ENCODE data around the gene CEBPB. TPM values are rescaled to one million over a fixed set of nuclear protein-coding genes. Genes with fewer than 3 reads are reported as not detected.
"Not testable (repeated sequence)": the region's sequence is repeated elsewhere in the genome, so short reads cannot be mapped to it uniquely, and the experiment has no call there.

CEBPB gene
- total and polyA plus RNA-seq, 4 donors = 5.3 to 8.3 (median 5.5) TPM

DNA sequence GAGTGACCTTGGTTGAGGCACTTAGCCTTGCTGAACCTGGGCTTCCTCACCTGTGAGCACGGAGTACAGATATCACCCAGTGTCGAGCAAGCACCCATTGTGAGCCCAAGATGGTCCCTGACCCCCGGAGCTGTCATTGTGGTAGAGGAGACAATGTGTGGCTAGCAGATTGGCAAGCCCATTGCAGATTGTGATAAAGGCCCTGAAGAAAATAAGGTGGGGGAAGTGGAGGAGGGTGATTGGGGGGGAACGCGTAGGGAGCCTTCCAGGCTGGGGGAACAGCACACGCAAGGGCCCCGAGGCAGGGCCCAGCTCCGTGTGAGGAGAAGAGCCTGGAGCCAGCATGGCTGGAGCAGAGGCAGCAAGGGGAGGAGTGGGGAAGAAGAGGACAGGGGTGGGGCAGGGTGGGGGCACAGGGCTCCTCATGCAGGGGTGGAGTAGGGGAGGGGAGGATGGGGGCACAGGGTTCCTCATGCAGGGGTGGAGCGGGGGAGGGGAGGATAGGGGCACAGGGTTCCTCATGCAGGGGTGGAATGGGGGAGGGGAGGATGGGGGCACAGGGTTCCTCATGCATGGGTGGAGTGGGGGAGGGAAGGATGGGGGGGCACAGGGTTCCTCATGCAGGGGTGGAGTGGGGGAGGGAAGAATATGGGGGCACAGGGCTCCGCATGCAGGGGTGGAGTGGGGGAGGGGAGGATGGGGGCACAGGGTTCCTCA, 7.0 kb downstream of the CEBPB start:
- WGBS (ENCODE audit: insufficient coverage) = 75% methylated on average over 8 of the region's 10 CpGs
- H3K4me1 ChIP-seq (ENCODE audit: control insufficient read depth, insufficient read depth, low read length) = peaks cover 23% of the 10 kb centered on the region
- H3K36me3 ChIP-seq (ENCODE audit: control insufficient read depth, insufficient read depth, low read length) = peaks cover 2% of the 10 kb centered on the region
- DNase-seq (ENCODE audit: low read depth in 4 of 6, low spot score in 6 of 6) = no peak
- no peak overlapping the region for H3K27ac ChIP-seq (ENCODE audit: low read depth, low read length)
- H3K9me3 ChIP-seq (ENCODE audit: control insufficient read depth, insufficient read depth, low read length) = peaks cover under 1% of the 10 kb centered on the region
- H3K4me3 ChIP-seq (ENCODE audit: low read depth, low read length) = no peak overlapping the region
- H3K27me3 ChIP-seq (ENCODE audit: control insufficient read depth, insufficient read depth, low read length) = peaks cover 26% of the 10 kb centered on the region

DNA sequence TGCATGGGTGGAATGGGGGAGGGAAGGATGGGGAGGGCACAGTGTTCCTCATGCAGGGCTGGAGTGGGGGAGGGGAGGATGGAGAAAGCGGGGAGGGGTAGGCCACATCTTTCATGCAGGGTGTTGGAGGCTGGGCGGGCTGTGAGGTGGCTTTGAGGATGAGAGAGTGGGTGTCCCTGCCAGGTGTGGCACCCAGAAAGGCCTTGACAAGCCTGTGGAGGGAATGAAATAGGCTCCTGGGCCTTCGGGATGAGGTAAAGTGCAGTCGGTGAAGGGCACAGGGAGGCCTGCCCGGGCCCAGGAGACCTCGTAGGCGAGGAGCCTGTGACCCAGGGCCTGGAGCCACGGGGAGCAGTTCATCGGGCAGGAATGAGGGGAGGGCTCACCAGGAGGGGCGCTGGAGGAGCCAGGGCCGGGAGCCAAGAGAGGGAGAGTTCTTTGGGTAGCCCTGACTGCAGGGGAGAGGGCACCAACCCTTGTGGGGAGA, 7.6 kb downstream of the CEBPB start:
- H3K9me3 ChIP-seq (ENCODE audit: control insufficient read depth, insufficient read depth, low read length) = peaks cover 5% of the 10 kb centered on the region
- H3K4me3 ChIP-seq (ENCODE audit: low read depth, low read length) = no peak overlapping the region
- no peak overlapping the region for H3K27ac ChIP-seq (ENCODE audit: low read depth, low read length)
- 47% methylated on average over 11 of the region's 11 CpGs for WGBS (ENCODE audit: insufficient coverage)
- peaks cover 17% of the 10 kb centered on the region for H3K4me1 ChIP-seq (ENCODE audit: control insufficient read depth, insufficient read depth, low read length)
- peaks cover 20% of the 10 kb centered on the region for H3K27me3 ChIP-seq (ENCODE audit: control insufficient read depth, insufficient read depth, low read length)
- H3K36me3 ChIP-seq (ENCODE audit: control insufficient read depth, insufficient read depth, low read length) = peaks cover 2% of the 10 kb centered on the region
- DNase-seq (ENCODE audit: low read depth in 4 of 6, low spot score in 6 of 6) = no peak

DNA sequence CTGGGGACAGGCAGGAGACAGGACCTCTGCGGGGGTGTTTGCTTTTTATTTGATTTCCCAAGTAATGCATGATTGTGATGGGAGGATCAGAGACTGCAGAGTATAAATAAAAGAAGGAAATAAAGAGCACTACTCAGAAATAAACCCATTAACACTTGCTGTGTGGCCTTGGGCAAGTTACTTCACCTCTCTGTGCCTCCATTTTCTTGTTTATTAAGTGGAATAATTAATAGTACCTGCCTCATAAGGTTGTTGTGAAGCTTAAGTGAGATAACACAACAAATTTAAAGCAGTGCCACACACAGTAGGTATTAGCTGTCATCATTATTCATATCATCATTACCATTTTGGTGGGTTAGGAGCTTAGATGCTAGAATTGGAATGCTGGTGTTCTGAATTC, 8.1 kb downstream of the CEBPB start:
- H3K36me3 ChIP-seq (ENCODE audit: control insufficient read depth, insufficient read depth, low read length) = peaks cover 2% of the 10 kb centered on the region
- no peak overlapping the region for H3K27ac ChIP-seq (ENCODE audit: low read depth, low read length)
- peaks cover 15% of the 10 kb centered on the region for H3K27me3 ChIP-seq (ENCODE audit: control insufficient read depth, insufficient read depth, low read length)
- H3K4me1 ChIP-seq (ENCODE audit: control insufficient read depth, insufficient read depth, low read length) = peaks cover 12% of the 10 kb centered on the region
- no peak overlapping the region for H3K4me3 ChIP-seq (ENCODE audit: low read depth, low read length)
- DNase-seq (ENCODE audit: low read depth in 4 of 6, low spot score in 6 of 6) = no peak
- peaks cover 8% of the 10 kb centered on the region for H3K9me3 ChIP-seq (ENCODE audit: control insufficient read depth, insufficient read depth, low read length)
- 67% methylated on average over 1 of the region's 1 CpG for WGBS (ENCODE audit: insufficient coverage)

DNA sequence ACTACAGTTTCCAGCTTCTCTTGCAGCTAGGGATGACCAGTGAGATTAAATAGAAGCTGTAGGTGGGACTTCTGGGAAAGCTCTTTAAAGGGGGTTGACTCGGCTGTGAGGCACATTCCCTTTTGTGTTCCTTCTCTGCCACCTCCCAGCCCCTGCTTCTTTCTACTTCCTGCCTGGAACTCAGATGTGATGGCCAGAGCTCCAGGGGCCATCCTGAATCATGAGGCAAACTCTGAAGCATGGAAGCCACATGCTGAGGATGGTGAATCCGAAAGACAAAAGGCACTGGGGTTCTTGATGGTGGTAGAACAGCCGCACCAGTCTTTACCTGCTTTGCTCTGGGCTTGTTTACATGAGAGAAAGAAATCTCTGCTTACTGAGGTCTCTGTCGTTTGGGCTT, 9.1 kb downstream of the CEBPB start:
- Histone ChIP-seq H3K9me3 (ENCODE audit: control insufficient read depth, insufficient read depth, low read length) (peaks cover 13% of the 10 kb centered on the region), H3K36me3 (ENCODE audit: control insufficient read depth, insufficient read depth, low read length) (no peaks in the 10 kb centered on the region), H3K4me3 (ENCODE audit: low read depth, low read length) (no peak overlapping the region), H3K4me1 (ENCODE audit: control insufficient read depth, insufficient read depth, low read length) (peaks cover 4% of the 10 kb centered on the region), H3K27me3 (ENCODE audit: control insufficient read depth, insufficient read depth, low read length) (peaks cover 6% of the 10 kb centered on the region), H3K27ac (ENCODE audit: low read depth, low read length) (no peak overlapping the region)
- DNase-seq (ENCODE audit: low read depth in 4 of 6, low spot score in 6 of 6) = no peak
- 81% methylated on average over 3 of the region's 4 CpGs for WGBS (ENCODE audit: insufficient coverage)

DNA sequence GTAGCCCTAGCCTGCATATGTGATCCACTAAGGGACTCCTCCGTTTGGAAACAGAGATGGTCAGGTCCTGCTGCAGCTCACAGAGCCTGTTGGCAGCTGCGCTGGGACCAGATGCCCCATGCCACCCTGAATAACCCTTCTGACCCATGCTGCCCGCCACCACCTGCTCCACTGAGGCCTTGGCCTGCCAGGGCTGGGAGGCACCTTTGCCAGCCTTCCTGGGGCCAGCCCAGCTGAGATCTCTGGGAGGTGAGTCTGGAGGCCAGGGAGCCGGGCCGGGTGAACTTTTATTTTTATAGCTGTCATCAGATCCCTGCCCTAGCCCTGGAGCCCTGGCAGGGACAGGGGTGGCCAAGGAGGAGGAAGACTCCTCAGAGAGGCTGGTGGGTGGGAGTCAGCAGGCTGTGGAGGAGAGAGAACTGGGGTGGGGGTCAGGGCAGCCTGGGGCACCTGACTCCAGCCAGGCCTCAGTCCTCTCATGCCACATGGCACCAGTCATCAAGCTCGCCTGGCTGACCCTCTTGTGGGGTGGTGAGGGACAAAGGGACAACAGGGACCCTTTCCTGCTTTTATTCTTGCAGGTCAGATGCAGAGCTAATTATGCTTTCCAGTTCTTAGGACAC, 10.0 kb downstream of the CEBPB start:
- Histone ChIP-seq H3K27ac (ENCODE audit: low read depth, low read length) (no peak overlapping the region), H3K9me3 (ENCODE audit: control insufficient read depth, insufficient read depth, low read length) (peaks cover 13% of the 10 kb centered on the region), H3K27me3 (ENCODE audit: control insufficient read depth, insufficient read depth, low read length) (peaks cover 3% of the 10 kb centered on the region), H3K4me1 (ENCODE audit: control insufficient read depth, insufficient read depth, low read length) (peaks cover 4% of the 10 kb centered on the region), H3K4me3 (ENCODE audit: low read depth, low read length) (no peak overlapping the region), H3K36me3 (ENCODE audit: control insufficient read depth, insufficient read depth, low read length) (no peaks in the 10 kb centered on the region)
- 81% methylated on average over 6 of the region's 6 CpGs for WGBS (ENCODE audit: insufficient coverage)
- DNase-seq (ENCODE audit: low read depth in 4 of 6, low spot score in 6 of 6) = no peak

DNA sequence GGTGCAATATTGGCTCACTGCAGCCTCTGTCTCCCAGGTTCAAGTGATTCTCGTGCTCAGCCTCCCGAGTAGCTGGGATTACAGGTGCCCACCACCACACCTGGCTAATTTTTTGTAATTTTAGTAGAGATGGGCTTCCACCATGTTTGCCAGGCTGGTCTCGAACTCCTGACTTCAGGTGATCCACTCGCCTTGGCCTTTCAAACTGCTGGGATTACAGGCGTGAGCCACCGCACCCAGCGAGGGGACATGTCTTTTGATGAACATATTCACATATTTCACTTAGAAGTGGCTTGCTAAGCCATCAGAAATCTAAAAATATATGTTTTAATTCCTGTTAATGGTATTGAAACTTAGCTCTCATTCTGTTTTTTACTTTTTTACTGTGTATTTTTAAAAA, 11.1 kb downstream of the CEBPB start:
- H3K36me3 ChIP-seq (ENCODE audit: control insufficient read depth, insufficient read depth, low read length); H3K4me3 ChIP-seq (ENCODE audit: low read depth, low read length); H3K27ac ChIP-seq (ENCODE audit: low read depth, low read length); H3K4me1 ChIP-seq (ENCODE audit: control insufficient read depth, insufficient read depth, low read length); DNase-seq (ENCODE audit: low read depth in 4 of 6, low spot score in 6 of 6); H3K27me3 ChIP-seq (ENCODE audit: control insufficient read depth, insufficient read depth, low read length): not testable (repeated sequence)
- 87% methylated on average over 3 of the region's 7 CpGs for WGBS (ENCODE audit: insufficient coverage)
- H3K9me3 ChIP-seq (ENCODE audit: control insufficient read depth, insufficient read depth, low read length) = peaks cover 13% of the 10 kb centered on the region

DNA sequence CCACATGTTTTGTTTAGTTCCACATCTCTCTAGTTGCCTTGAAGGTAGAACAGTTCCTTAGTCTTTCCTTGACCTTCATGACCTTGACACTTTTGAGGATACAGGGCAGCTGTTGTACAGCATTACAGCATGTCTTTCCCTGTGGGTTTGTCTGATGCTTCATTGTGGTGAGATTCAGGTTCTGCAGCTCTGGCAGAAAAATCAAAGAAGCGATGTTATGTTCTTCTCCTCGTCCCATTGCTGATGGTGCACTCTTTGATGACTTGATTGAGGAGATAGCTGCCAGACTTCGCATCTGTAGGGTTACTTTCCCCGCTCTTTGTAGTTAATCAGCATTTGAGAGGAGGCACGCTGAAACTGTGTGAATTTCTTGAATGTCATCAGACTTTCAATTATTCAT, 12.0 kb downstream of the CEBPB start:
- WGBS (ENCODE audit: insufficient coverage) = no CpG with 5 or more reads among the region's 5 CpGs
- H3K36me3 ChIP-seq (ENCODE audit: control insufficient read depth, insufficient read depth, low read length) = no peaks in the 10 kb centered on the region
- H3K4me1 ChIP-seq (ENCODE audit: control insufficient read depth, insufficient read depth, low read length) = peaks cover 4% of the 10 kb centered on the region
- no peaks in the 10 kb centered on the region for H3K27me3 ChIP-seq (ENCODE audit: control insufficient read depth, insufficient read depth, low read length)
- H3K4me3 ChIP-seq (ENCODE audit: low read depth, low read length) = no peak overlapping the region
- no peak for DNase-seq (ENCODE audit: low read depth in 4 of 6, low spot score in 6 of 6)
- no peak overlapping the region for H3K27ac ChIP-seq (ENCODE audit: low read depth, low read length)
- H3K9me3 ChIP-seq (ENCODE audit: control insufficient read depth, insufficient read depth, low read length) = peaks cover 13% of the 10 kb centered on the region

DNA sequence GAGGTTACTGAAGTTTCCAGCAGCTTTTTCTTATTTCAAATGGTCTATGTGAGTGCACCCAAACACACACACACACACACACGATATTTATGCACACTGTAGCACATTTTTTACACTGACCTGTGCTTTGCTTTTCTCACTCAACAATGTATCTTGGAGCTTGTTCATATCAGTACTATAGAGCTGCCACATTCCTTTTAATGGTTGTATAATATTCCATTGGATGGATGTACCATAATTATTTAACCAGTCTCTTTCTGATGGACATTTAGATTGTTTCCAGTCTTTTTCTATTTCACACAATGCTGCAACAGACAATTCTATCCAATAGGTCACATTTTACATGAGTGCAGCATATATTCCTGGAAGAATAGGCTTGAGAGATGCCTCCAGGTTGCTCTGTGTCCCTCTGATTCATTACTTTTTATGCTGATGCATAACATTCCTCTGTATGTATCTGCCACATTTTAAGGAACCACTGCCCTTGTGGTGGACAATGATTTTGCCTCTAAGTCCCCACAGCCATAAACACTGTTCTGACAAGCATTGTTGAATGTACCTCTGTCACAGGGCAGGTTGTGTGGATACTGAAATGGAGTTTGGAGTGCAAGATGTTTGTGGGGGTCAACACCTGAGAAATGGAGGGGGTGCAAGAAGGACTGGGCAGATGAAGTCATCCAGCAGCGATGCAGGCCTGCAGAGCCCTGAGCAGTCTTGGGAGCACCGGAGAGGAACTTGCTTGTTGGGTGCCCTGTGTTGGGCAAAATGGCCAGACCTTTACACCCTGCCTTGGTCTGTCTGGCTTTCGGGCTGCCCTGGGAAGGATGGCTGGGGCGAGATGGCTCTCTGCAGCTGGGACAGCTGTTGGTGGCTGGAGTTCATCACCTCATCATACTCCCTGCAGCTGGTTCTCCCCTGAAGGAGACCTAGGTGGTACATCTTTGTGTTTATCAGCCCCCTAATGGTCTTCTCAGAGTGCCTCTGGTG, 13.6 kb downstream of the CEBPB start:
- WGBS (ENCODE audit: insufficient coverage) = 83% methylated on average over 4 of the region's 5 CpGs

DNA sequence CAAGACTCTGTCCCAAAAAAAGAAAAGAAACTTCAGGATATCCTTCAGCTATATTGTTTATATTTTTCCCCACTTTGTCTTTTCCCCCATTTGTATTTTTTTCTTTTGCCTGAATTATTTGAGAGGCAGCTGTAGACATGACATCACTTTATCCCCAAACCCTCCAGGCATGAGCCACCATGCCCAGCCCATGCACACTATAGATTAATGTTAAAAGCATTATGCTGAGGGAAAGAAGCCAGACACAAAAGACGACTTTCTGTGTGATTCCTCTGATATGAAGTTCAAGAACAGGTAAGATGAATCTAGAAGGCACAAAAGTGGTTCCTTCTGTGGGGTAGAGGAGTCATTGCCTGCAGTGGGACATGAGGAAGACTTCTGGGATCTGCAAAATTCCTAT, 16.4 kb downstream of the CEBPB start:
- Histone ChIP-seq H3K9me3 (ENCODE audit: control insufficient read depth, insufficient read depth, low read length) (peaks cover 13% of the 10 kb centered on the region), H3K36me3 (ENCODE audit: control insufficient read depth, insufficient read depth, low read length) (no peaks in the 10 kb centered on the region), H3K4me1 (ENCODE audit: control insufficient read depth, insufficient read depth, low read length) (no peaks in the 10 kb centered on the region), H3K27me3 (ENCODE audit: control insufficient read depth, insufficient read depth, low read length) (no peaks in the 10 kb centered on the region), H3K4me3 (ENCODE audit: low read depth, low read length) (no peak overlapping the region), H3K27ac (ENCODE audit: low read depth, low read length) (no peak overlapping the region)
- no peak for DNase-seq (ENCODE audit: low read depth in 4 of 6, low spot score in 6 of 6)
- WGBS (ENCODE audit: insufficient coverage) = 78% methylated on average over 1 of the region's 1 CpG

More for the DNA sequence above, 13.6 kb downstream of the CEBPB start:
- H3K27me3 ChIP-seq (ENCODE audit: control insufficient read depth, insufficient read depth, low read length) = no peaks in the 10 kb centered on the region
- H3K27ac ChIP-seq (ENCODE audit: low read depth, low read length) = no peak overlapping the region
- no peaks in the 10 kb centered on the region for H3K4me1 ChIP-seq (ENCODE audit: control insufficient read depth, insufficient read depth, low read length)
- H3K36me3 ChIP-seq (ENCODE audit: control insufficient read depth, insufficient read depth, low read length) = no peaks in the 10 kb centered on the region
- H3K9me3 ChIP-seq (ENCODE audit: control insufficient read depth, insufficient read depth, low read length) = peaks cover 13% of the 10 kb centered on the region
- DNase-seq (ENCODE audit: low read depth in 4 of 6, low spot score in 6 of 6) = no peak
- no peak overlapping the region for H3K4me3 ChIP-seq (ENCODE audit: low read depth, low read length)

All from spinal cord (tissue), 10 donors.